HepG2 (cell line): Measurements from ENCODE around the gene DIP2C.

ENCODE experiments used
- PHF5A ChIP-seq: IDR thresholded peaks from one replicate; pipeline ENCODE4 v1.6.1; 2018; ENCODE audit warnings: low read depth, missing genetic modification reagents; ENCODE audit not compliant: unreplicated experiment
- RAD21 ChIP-seq: fragments of 450-650 bp; formaldehyde crosslinking; IDR thresholded peaks from 2 replicates; pipeline ENCODE4 v1.5.0; 2020; ENCODE audit warnings: mild to moderate bottlenecking
- TARDBP ChIP-seq: sonication (generic); formaldehyde crosslinking; IDR thresholded peaks from 2 replicates; pipeline ENCODE4 v1.8.0; 2022; ENCODE audit warnings: mild to moderate bottlenecking, missing genetic modification reagents
- ZNF274 ChIP-seq: sonication (generic); formaldehyde crosslinking; IDR thresholded peaks from 2 replicates; pipeline ENCODE4 v1.5.1; 2020; ENCODE audit warnings: mild to moderate bottlenecking, missing genetic modification reagents
- ZSCAN30 ChIP-seq: sonication (generic); formaldehyde crosslinking; IDR thresholded peaks from 2 replicates; pipeline ENCODE4 v1.5.0; 2020; ENCODE audit warnings: mild to moderate bottlenecking, missing genetic modification reagents
- TF ChIP-seq, protein P1 (sequence below): sonication (generic); formaldehyde crosslinking; IDR thresholded peaks from 2 replicates; pipeline ENCODE4 v1.4.0; 2020; ENCODE audit warnings: missing genetic modification reagents
- TF ChIP-seq, protein P2 (sequence below): sonication (generic); formaldehyde crosslinking; IDR thresholded peaks from 2 replicates; pipeline ENCODE4 v1.4.0; 2020; ENCODE audit warnings: missing genetic modification reagents
- TF ChIP-seq, protein P3 (sequence below): sonication (generic); formaldehyde crosslinking; IDR thresholded peaks from 2 replicates; pipeline ENCODE4 v1.4.0; 2020; ENCODE audit warnings: missing genetic modification reagents
- TF ChIP-seq, protein P4 (sequence below): sonication (generic); formaldehyde crosslinking; IDR thresholded peaks from 2 replicates; pipeline ENCODE4 v1.5.0; 2020; ENCODE audit warnings: mild to moderate bottlenecking, missing genetic modification reagents, moderate library complexity

DNA sequence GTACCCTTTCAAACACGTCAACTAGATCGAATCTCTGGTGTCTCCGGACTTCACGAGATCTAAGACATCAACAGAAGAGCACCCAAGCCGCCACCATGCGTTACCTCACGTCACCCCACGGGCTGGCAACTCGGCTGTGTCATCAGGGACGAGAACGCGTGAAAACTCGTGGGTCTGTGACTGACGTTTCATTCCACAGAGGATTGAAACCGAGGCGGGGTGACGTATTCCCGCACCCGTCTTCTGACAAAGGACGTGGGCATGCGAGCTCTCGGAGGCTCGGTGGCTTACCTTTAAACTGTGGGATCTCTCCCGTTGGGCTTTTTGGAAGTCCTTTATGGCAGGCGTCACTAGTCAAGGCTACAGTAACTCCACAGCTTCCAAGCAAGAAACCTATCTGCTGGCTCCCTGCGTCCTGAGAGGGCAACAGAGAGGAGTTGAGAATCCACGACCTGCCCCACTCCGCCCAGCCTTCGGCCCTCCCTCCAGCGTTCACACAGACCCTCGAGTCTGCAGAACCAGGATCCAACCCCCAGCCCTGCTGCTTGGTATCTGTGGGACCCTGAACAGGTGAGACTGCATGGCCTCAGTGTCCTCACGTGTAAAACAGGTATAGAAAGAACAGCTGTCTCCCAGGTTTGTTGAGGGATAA lies 298.9 kb downstream of the DIP2C start:
- TF ChIP-seq, protein P1, sequence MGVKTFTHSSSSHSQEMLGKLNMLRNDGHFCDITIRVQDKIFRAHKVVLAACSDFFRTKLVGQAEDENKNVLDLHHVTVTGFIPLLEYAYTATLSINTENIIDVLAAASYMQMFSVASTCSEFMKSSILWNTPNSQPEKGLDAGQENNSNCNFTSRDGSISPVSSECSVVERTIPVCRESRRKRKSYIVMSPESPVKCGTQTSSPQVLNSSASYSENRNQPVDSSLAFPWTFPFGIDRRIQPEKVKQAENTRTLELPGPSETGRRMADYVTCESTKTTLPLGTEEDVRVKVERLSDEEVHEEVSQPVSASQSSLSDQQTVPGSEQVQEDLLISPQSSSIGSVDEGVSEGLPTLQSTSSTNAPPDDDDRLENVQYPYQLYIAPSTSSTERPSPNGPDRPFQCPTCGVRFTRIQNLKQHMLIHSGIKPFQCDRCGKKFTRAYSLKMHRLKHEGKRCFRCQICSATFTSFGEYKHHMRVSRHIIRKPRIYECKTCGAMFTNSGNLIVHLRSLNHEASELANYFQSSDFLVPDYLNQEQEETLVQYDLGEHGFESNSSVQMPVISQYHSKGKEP = no peak
- TF ChIP-seq RAD21 (CRISPR knock-in tag) = no peak
- TF ChIP-seq, protein P2, sequence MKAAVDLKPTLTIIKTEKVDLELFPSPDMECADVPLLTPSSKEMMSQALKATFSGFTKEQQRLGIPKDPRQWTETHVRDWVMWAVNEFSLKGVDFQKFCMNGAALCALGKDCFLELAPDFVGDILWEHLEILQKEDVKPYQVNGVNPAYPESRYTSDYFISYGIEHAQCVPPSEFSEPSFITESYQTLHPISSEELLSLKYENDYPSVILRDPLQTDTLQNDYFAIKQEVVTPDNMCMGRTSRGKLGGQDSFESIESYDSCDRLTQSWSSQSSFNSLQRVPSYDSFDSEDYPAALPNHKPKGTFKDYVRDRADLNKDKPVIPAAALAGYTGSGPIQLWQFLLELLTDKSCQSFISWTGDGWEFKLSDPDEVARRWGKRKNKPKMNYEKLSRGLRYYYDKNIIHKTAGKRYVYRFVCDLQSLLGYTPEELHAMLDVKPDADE (CRISPR knock-in tag) = no peak
- no peak for TF ChIP-seq ZSCAN30 (CRISPR knock-in tag)
- TF ChIP-seq TARDBP (CRISPR knock-in tag) = no peak
- TF ChIP-seq, protein P3, sequence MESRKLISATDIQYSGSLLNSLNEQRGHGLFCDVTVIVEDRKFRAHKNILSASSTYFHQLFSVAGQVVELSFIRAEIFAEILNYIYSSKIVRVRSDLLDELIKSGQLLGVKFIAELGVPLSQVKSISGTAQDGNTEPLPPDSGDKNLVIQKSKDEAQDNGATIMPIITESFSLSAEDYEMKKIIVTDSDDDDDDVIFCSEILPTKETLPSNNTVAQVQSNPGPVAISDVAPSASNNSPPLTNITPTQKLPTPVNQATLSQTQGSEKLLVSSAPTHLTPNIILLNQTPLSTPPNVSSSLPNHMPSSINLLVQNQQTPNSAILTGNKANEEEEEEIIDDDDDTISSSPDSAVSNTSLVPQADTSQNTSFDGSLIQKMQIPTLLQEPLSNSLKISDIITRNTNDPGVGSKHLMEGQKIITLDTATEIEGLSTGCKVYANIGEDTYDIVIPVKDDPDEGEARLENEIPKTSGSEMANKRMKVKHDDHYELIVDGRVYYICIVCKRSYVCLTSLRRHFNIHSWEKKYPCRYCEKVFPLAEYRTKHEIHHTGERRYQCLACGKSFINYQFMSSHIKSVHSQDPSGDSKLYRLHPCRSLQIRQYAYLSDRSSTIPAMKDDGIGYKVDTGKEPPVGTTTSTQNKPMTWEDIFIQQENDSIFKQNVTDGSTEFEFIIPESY (CRISPR knock-in tag) = no peak
- TF ChIP-seq, protein P4, sequence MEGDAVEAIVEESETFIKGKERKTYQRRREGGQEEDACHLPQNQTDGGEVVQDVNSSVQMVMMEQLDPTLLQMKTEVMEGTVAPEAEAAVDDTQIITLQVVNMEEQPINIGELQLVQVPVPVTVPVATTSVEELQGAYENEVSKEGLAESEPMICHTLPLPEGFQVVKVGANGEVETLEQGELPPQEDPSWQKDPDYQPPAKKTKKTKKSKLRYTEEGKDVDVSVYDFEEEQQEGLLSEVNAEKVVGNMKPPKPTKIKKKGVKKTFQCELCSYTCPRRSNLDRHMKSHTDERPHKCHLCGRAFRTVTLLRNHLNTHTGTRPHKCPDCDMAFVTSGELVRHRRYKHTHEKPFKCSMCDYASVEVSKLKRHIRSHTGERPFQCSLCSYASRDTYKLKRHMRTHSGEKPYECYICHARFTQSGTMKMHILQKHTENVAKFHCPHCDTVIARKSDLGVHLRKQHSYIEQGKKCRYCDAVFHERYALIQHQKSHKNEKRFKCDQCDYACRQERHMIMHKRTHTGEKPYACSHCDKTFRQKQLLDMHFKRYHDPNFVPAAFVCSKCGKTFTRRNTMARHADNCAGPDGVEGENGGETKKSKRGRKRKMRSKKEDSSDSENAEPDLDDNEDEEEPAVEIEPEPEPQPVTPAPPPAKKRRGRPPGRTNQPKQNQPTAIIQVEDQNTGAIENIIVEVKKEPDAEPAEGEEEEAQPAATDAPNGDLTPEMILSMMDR (CRISPR knock-in tag) = no peak
- TF ChIP-seq PHF5A (CRISPR knock-in tag) = no peak
- TF ChIP-seq ZNF274 = no peak
